B cell (primary cell): ENCODE data around the gene NEAT1. TPM values are rescaled to one million over a fixed set of nuclear protein-coding genes. Genes with fewer than 3 reads are reported as not detected.

Experiments
- ATAC-seq: fragments of 200-7000 bp; cut with Tn5 transposase; one replicate; pipeline ENCODE4 v1.10.0; 2021; ENCODE audit warnings: low read depth, mild to moderate bottlenecking, moderate number of reproducible peaks, moderate library complexity
- CTCF ChIA-PET: fragments of 350-600 bp; sonication (Branson Sonifier 250); formaldehyde crosslinking; loops from one replicate; lab custom pipeline; 2021; ENCODE audit warnings: antibody characterized with exemption, inconsistent platforms; lab: Charles Lee
- POLR2A ChIA-PET: fragments of 350-600 bp; sonication (Branson Sonifier 250); formaldehyde crosslinking; loops from one replicate; lab custom pipeline; 2021; ENCODE audit warnings: antibody characterized with exemption; lab: Charles Lee
- DNase-seq: peaks from one replicate; pipeline ENCODE4 v3.0.0; 2013
- H2AFZ ChIP-seq: 2 replicates; pipeline ENCODE4 v1.6.1; 2012; ENCODE audit warnings: mild to moderate bottlenecking, low read depth, low read length; ENCODE audit not compliant: insufficient read depth, poor library complexity, severe bottlenecking
- H3K27ac ChIP-seq, 2 donors: 1 replicate in 1 of 2; 2 replicates in 1 of 2; pipeline ENCODE4 v1.5.1; 2012 to 2013; ENCODE audit warnings: low read length in 2 of 2, mild to moderate bottlenecking in 2 of 2, moderate library complexity in 1 of 2
- H3K27me3 ChIP-seq, 4 experiments: fragments of 200-600 bp in 1 of 4; sonication (generic) in 1 of 4; replicated peaks in 1 of 4; 1 replicate in 2 of 4; 2 replicates in 2 of 4; pipeline versions ENCODE4 v1.6.1 to v1.7.0; 2013 to 2016; ENCODE audit warnings: low read length in 3 of 4, mild to moderate bottlenecking in 2 of 4, mixed read lengths in 1 of 4, moderate library complexity in 1 of 4; ENCODE audit not compliant: insufficient read depth in 4 of 4, control insufficient read depth in 3 of 4; ENCODE audit errors: control extremely low read depth in 1 of 4
- H3K36me3 ChIP-seq, 2 experiments: replicated peaks in 1 of 2; 1 replicate in 1 of 2; 2 replicates in 1 of 2; pipeline versions ENCODE4 v1.6.1 to v1.7.1; 2013; ENCODE audit warnings: low read length in 1 of 2; ENCODE audit not compliant: insufficient read depth in 2 of 2, control insufficient read depth in 1 of 2; ENCODE audit errors: control extremely low read depth in 1 of 2, extremely low read depth in 1 of 2
- H3K4me1 ChIP-seq, 2 donors: fragments of 200-600 bp in 1 of 2; sonication (generic) in 1 of 2; 1 replicate in 1 of 2; 2 replicates in 1 of 2; pipeline versions ENCODE4 v1.5.1 to v1.6.1; 2013 to 2017; ENCODE audit warnings: low read length in 2 of 2; ENCODE audit not compliant: control insufficient read depth in 2 of 2, insufficient read depth in 2 of 2
- H3K4me2 ChIP-seq: replicated peaks from 2 replicates; pipeline ENCODE3; 2012; ENCODE audit warnings: mild to moderate bottlenecking, low read depth, low read length; ENCODE audit not compliant: poor library complexity, severe bottlenecking
- H3K4me3 ChIP-seq, 5 experiments: fragments of 200-600 bp in 1 of 5; sonication (generic) in 1 of 5; 1 replicate in 3 of 5; 2 replicates in 2 of 5; pipeline versions ENCODE4 v1.5.1 to v1.7.0; 2011 to 2016; ENCODE audit warnings: low read length in 4 of 5, mild to moderate bottlenecking in 4 of 5, low read depth in 2 of 5, control low read depth in 1 of 5, moderate library complexity in 1 of 5; ENCODE audit not compliant: insufficient read depth in 1 of 5; ENCODE audit errors: control extremely low read depth in 1 of 5, extremely low read depth in 1 of 5
- H3K79me2 ChIP-seq: fragments of 200-600 bp; sonication (generic); one replicate; pipeline ENCODE4 v1.6.0; 2016; ENCODE audit warnings: low read length; ENCODE audit not compliant: control insufficient read depth, insufficient read depth
- H3K9ac ChIP-seq: fragments of 200-600 bp; sonication (generic); 2 replicates; pipeline ENCODE4 v1.6.1; 2017; ENCODE audit warnings: mild to moderate bottlenecking, low read length, moderate library complexity
- H3K9me3 ChIP-seq, 3 donors: one replicate each; pipeline versions ENCODE4 v1.6.1 to v1.7.1; 2013; ENCODE audit warnings: low read length in 2 of 3; ENCODE audit not compliant: control insufficient read depth in 2 of 3, insufficient read depth in 1 of 3; ENCODE audit errors: control extremely low read depth in 1 of 3
- H4K20me1 ChIP-seq: 2 replicates; pipeline ENCODE4 v1.6.0; 2012; ENCODE audit warnings: mild to moderate bottlenecking, low read length; ENCODE audit not compliant: insufficient read depth, control insufficient read depth, poor library complexity, severe bottlenecking
- H3K27ac Mint-ChIP-seq: one replicate; pipeline ENCODE4 v1.8.0; 2021; ENCODE audit warnings: mixed read lengths
- H3K27me3 Mint-ChIP-seq: one replicate; pipeline ENCODE4 v1.8.0; 2021; ENCODE audit warnings: mixed read lengths
- H3K4me1 Mint-ChIP-seq: one replicate; pipeline ENCODE4 v1.8.0; 2021; ENCODE audit warnings: mixed read lengths
- H3K4me3 Mint-ChIP-seq: one replicate; pipeline ENCODE4 v1.8.0; 2021; ENCODE audit warnings: mixed read lengths
- H3K9me3 Mint-ChIP-seq: one replicate; pipeline ENCODE4 v1.8.0; 2022; ENCODE audit warnings: mixed read lengths; ENCODE audit not compliant: insufficient read depth
- EZH2 ChIP-seq: IDR thresholded peaks from 2 replicates; pipeline ENCODE4 v1.6.1; 2012; ENCODE audit warnings: borderline replicate concordance, low read depth, mild to moderate bottlenecking, moderate library complexity, low read length; ENCODE audit not compliant: insufficient read depth, poor library complexity, severe bottlenecking
- WGBS: methylation state at CpG from one replicate; pipeline ENCODE4 v1.1.5; 2013; ENCODE audit warnings: missing lambda C conversion rate; ENCODE audit not compliant: insufficient coverage; 5-methylcytosine and 5-hydroxymethylcytosine counted together
- intact Hi-C: fragments of 100-400 bp; cut with micrococcal nuclease; formaldehyde crosslinking; loops from one replicate; pipeline ENCODE4 v1.10.0; 2022
- polyA plus RNA-seq: library from polyadenylated mRNA; depleted of rRNA; stranded (reverse); fragments of >200 nt; gene quantifications from 2 replicates; pipeline ENCODE4 v1.2.3, GENCODE V29; 2012
- total RNA-seq, 2 donors: library from RNA; stranded (reverse); fragments of 120-200 nt in 1 of 2; gene quantifications; 1 replicate in 1 of 2; 2 replicates in 1 of 2; pipeline versions ENCODE4 v1.2.3 to v1.2.4, GENCODE V29; 2013 to 2022
- TF ChIP-seq, protein P1 (sequence below): fragments of 200-600 bp; IDR thresholded peaks from one replicate; pipeline ENCODE4 v1.8.0; 2022; ENCODE audit warnings: antibody characterized with exemption, mild to moderate bottlenecking

Gene NEAT1
- total and polyA plus RNA-seq, 2 donors (not counting 1 experiment from before 2014, with no cell fraction given): 66.7 to 1,642 TPM

- POLR2A ChIA-PET: interaction anchor here (1.0 to 1.5 kb wide), 2 partner anchors 10 to 12 kb away, joined by 3 to 4 read pairs; no protein-coding TSS in a partner anchor
- no peak for DNase-seq
- no peak for TF ChIP-seq EZH2
- TF ChIP-seq, protein P1, sequence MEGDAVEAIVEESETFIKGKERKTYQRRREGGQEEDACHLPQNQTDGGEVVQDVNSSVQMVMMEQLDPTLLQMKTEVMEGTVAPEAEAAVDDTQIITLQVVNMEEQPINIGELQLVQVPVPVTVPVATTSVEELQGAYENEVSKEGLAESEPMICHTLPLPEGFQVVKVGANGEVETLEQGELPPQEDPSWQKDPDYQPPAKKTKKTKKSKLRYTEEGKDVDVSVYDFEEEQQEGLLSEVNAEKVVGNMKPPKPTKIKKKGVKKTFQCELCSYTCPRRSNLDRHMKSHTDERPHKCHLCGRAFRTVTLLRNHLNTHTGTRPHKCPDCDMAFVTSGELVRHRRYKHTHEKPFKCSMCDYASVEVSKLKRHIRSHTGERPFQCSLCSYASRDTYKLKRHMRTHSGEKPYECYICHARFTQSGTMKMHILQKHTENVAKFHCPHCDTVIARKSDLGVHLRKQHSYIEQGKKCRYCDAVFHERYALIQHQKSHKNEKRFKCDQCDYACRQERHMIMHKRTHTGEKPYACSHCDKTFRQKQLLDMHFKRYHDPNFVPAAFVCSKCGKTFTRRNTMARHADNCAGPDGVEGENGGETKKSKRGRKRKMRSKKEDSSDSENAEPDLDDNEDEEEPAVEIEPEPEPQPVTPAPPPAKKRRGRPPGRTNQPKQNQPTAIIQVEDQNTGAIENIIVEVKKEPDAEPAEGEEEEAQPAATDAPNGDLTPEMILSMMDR: no peak
These were observed 12.2 kb downstream of the NEAT1 start for GRCh38 chr11:65434667-65435410.

DNA sequence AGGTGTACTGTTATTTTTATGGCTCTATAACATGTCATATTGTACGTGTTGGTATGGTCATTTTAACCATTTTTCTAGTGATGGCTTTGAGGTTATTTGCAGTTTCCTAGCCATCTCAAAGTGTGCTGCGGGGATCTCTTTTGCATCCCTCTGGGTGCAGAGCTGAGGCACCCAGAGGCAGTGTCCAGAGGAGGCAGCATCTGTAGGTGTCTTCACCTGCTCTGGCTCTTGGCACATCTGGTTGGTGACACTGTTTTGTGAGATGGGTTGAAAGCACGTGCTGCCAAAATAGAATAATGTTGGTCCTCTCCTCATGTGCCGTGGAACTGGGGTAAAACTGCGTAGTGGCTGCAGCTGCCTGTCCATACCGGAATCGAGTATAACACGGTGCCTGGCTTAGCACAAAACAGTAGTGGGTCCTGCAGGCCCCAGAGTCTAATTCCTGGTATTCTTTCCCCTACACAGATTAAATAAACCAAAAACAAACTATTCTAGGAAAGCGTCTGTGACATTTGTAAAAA is 12.9 kb downstream of the NEAT1 start:
- no peak overlapping the region for H3K27ac ChIP-seq
- Mint-ChIP-seq H3K27me3 (no peaks in the 10 kb centered on the region), H3K9me3 (no peaks in the 10 kb centered on the region), H3K4me1 (peaks cover 55% of the 10 kb centered on the region), H3K27ac (no peak overlapping the region), H3K4me3 (no peak overlapping the region)
- peaks cover 3 to 19% of the 10 kb centered on the region in 2 experiments for H3K36me3 ChIP-seq
- ChIA-PET CTCF (interaction anchor here (1.4 to 1.9 kb wide), 2 partner anchors 11 to 74 kb away, joined by 3 to 4 read pairs; no protein-coding TSS in a partner anchor), POLR2A (interaction anchor here (1.5 kb wide), 1 partner anchor 10 kb away, joined by 4 read pairs; no protein-coding TSS in a partner anchor)
- WGBS: 95% methylated on average over 9 of the region's 9 CpGs
- H3K9ac ChIP-seq: no peak overlapping the region
- no peak for TF ChIP-seq EZH2
- TF ChIP-seq, protein P1: no peak
- DNase-seq (no peak), ATAC-seq (no peak)
- H3K4me1 ChIP-seq: peaks cover 39 to 44% of the 10 kb centered on the region in 2 donors
- intact Hi-C loops: no loop called here
- no peaks in the 10 kb centered on the region for H3K27me3 ChIP-seq
- H3K4me2 ChIP-seq: no peak overlapping the region
- no peak overlapping the region for H2AFZ ChIP-seq
- H3K9me3 ChIP-seq: no peaks in the 10 kb centered on the region
- peaks cover 48% of the 10 kb centered on the region for H3K79me2 ChIP-seq
- no peaks in the 10 kb centered on the region for H4K20me1 ChIP-seq
- no peak overlapping the region for H3K4me3 ChIP-seq

More at GRCh38 chr11:65434667-65435410, 12.2 kb downstream of the NEAT1 start:
- no peaks in the 10 kb centered on the region for H3K9me3 ChIP-seq
- intact Hi-C loops: no loop called here
- Mint-ChIP-seq H3K4me3 (no peak overlapping the region), H3K27ac (no peak overlapping the region), H3K27me3 (no peaks in the 10 kb centered on the region), H3K4me1 (peaks cover 55% of the 10 kb centered on the region), H3K9me3 (no peaks in the 10 kb centered on the region)
- no peak for ATAC-seq
- no peaks in the 10 kb centered on the region for H4K20me1 ChIP-seq
- H3K4me2 ChIP-seq: no peak overlapping the region
- H3K27ac ChIP-seq: no peak overlapping the region
- H3K4me1 ChIP-seq: peaks cover 39 to 44% of the 10 kb centered on the region in 2 donors
- whole genome bisulfite sequencing: 80% methylated on average over 1 of the region's 5 CpGs
- CTCF ChIA-PET: interaction anchor here (1.3 to 1.9 kb wide), 3 partner anchors 12 to 18 kb away, joined by 4 to 10 read pairs (median 6); no protein-coding TSS in a partner anchor
- H3K4me3 ChIP-seq: no peak overlapping the region
- H3K79me2 ChIP-seq: peaks cover 50% of the 10 kb centered on the region
- no peaks in the 10 kb centered on the region for H3K27me3 ChIP-seq
- H2AFZ ChIP-seq: no peak overlapping the region
- H3K36me3 ChIP-seq: peaks cover 3 to 19% of the 10 kb centered on the region in 2 experiments
- no peak overlapping the region for H3K9ac ChIP-seq
